ENCODE data around the gene KDM2A.
A peak's percentile ranks its signal among the peaks of the same experiment; 100 is the strongest.

KDM2A gene

GRCh38 chr11:67238894-67239782, 120.1 kb downstream of the KDM2A start:
- TF ChIP-seq, protein P1, sequence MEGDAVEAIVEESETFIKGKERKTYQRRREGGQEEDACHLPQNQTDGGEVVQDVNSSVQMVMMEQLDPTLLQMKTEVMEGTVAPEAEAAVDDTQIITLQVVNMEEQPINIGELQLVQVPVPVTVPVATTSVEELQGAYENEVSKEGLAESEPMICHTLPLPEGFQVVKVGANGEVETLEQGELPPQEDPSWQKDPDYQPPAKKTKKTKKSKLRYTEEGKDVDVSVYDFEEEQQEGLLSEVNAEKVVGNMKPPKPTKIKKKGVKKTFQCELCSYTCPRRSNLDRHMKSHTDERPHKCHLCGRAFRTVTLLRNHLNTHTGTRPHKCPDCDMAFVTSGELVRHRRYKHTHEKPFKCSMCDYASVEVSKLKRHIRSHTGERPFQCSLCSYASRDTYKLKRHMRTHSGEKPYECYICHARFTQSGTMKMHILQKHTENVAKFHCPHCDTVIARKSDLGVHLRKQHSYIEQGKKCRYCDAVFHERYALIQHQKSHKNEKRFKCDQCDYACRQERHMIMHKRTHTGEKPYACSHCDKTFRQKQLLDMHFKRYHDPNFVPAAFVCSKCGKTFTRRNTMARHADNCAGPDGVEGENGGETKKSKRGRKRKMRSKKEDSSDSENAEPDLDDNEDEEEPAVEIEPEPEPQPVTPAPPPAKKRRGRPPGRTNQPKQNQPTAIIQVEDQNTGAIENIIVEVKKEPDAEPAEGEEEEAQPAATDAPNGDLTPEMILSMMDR (IDR thresholded peaks at IDR 0.05) = no peak
- Mint-ChIP-seq H3K27ac (peak overlapping the region; percentile 98), H3K36me3 (ENCODE audit: low read depth) (peaks cover 27% of the 10 kb centered on the region), H3K4me1 (peaks cover 49% of the 10 kb centered on the region), H3K9me3 (no peaks in the 10 kb centered on the region), H3K4me3 (peak overlapping the region; percentile 99), H3K27me3 (ENCODE audit: low read depth, poor library complexity) (no peaks in the 10 kb centered on the region)
- DNase-seq = peak; percentile 12

DNA sequence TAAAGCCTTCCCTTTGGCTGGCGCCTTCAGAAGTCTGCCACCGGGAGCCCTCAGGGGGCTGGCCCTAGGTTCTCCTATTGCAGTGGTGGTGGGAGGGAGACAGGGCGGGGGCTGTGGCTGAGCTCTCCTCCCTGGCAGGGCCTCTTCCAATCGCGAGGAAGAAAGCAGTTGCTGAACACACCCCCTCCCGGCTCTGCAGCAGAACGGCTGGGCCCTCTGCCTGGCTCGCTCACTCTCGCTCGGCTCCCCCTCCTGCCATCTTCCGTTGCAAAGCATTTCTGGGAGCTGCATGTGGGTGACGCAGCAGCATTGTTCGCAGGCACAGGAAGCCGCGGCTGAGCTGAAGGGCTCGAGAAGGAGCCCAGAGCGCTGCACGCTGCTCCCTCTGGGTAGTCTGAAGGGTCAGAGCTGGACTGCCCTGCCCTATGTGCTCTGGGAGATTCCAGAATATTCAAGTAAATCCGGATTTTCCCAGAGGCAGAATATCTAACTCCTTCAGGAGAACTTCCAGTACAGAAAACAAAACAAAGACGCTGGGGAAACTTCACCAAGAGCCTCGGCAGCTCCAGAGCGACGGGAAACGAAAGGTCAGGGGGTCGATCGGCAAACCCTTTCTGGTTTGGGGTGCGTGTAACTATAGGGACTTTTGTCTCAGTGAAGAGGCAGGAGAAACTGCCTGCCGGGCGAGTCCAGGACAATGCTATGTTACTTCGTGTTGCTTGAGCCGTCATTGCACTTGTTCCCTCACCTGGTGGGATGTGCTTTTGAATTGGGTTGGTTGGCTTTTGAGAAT, 120.9 kb downstream of the KDM2A start:
- TF ChIP-seq, protein P1 (IDR thresholded peaks at IDR 0.05) = no peak
- Mint-ChIP-seq H3K36me3 (ENCODE audit: low read depth) (peaks cover 29% of the 10 kb centered on the region), H3K4me1 (peaks cover 45% of the 10 kb centered on the region), H3K27me3 (ENCODE audit: low read depth, poor library complexity) (no peaks in the 10 kb centered on the region), H3K9me3 (no peaks in the 10 kb centered on the region), H3K4me3 (peak overlapping the region; percentile 99), H3K27ac (peak overlapping the region; percentile 100)
- peak; percentile 93 for DNase-seq

DNA sequence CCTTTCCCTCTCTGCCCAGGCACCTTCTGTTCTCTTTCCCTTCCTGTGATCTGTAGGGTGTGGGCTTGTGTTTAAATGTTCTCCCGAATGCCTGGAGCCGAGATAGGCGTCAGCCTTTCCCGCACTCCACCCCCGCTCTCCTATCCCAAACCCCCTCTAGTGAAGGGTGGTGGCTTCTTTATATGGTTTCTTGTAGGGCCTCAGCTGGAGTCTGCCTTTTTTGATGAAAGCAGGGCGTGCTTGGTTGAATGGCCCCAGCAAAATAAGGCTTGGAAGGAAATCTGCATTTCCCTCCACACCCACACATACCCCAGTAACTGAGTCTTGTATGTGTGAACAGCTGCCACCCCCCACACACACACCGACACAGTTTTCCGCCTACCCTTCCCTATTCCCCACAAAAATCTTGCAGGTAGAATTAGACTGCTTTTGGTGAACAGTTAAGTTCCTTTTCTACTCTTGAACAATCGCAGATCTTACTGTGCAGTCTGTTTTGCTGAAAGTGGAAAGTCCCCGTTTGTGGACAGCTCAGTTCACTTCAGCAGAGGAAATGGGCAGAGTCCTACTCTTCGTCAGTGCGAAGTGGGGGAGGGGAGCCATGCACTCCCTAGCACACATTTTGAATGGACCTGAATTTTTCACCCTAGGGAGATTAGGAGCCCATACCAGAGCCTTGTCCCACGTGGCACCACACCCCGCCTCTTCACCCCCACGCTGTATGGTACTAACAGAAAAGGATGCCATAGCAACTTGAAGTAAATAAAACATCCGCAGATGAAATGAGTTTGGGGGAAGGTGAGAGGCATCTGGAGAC, 121.7 kb downstream of the KDM2A start:
- H3K4me3 Mint-ChIP-seq = peak overlapping the region; percentile 99
- peak overlapping the region; percentile 100 for H3K27ac Mint-ChIP-seq
- no peaks in the 10 kb centered on the region for H3K27me3 Mint-ChIP-seq (ENCODE audit: low read depth, poor library complexity)
- no peaks in the 10 kb centered on the region for H3K9me3 Mint-ChIP-seq
- TF ChIP-seq, protein P1 (IDR thresholded peaks at IDR 0.05) = no peak
- peak; percentile 55 for DNase-seq
- peaks cover 37% of the 10 kb centered on the region for H3K36me3 Mint-ChIP-seq (ENCODE audit: low read depth)
- peaks cover 45% of the 10 kb centered on the region for H3K4me1 Mint-ChIP-seq

DNA sequence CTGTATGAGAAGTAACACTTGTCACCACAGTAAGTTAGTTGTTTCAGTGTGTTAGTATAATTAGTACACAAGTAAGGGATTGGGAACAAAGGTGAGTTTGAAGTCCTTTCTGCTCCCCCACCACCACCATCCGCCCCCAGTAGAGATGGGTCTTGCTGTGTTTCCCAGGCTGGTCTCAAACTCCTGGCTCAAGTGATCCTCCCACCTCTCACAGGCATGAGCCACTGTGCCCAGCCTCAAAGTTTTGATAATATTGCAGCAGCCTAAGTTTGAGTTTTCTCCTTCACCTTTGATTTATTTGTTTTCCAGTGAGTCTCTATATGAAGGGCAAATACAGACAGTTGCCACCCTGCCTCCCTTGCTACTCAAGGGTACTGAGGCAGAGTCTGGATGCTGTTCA, 123.5 kb downstream of the KDM2A start:
- H3K9me3 Mint-ChIP-seq = no peaks in the 10 kb centered on the region
- DNase-seq = no peak
- H3K27me3 Mint-ChIP-seq (ENCODE audit: low read depth, poor library complexity) = no peaks in the 10 kb centered on the region
- TF ChIP-seq, protein P1 (IDR thresholded peaks at IDR 0.05) = no peak
- H3K27ac Mint-ChIP-seq = peak overlapping the region; percentile 28
- H3K4me3 Mint-ChIP-seq = peak overlapping the region; percentile 99
- H3K4me1 Mint-ChIP-seq = peaks cover 45% of the 10 kb centered on the region
- H3K36me3 Mint-ChIP-seq (ENCODE audit: low read depth) = peaks cover 52% of the 10 kb centered on the region

DNA sequence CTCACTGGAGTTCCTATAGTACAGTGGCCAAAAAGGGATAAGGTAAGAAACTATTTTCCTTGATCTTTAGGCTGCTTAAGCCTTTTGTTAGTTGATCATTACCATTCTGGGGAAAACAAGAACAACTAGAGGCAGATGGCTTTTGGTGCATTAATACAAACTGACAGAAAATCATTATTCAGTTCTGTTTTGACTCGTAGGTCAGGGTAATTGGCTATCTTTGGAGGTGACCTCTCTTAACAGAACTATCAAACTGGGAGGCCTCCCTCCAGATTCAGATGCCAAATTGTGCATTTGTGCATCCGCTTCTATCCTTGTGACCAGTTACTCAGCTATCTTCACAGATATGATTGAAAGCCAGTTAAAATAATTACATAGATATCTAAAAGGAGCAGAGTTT, 124.0 kb downstream of the KDM2A start:
- peaks cover 44% of the 10 kb centered on the region for H3K4me1 Mint-ChIP-seq
- H3K4me3 Mint-ChIP-seq = peak overlapping the region; percentile 99
- H3K27me3 Mint-ChIP-seq (ENCODE audit: low read depth, poor library complexity) = no peaks in the 10 kb centered on the region
- no peak overlapping the region for H3K27ac Mint-ChIP-seq
- no peaks in the 10 kb centered on the region for H3K9me3 Mint-ChIP-seq
- TF ChIP-seq, protein P1 (IDR thresholded peaks at IDR 0.05) = no peak
- DNase-seq = no peak
- H3K36me3 Mint-ChIP-seq (ENCODE audit: low read depth) = peaks cover 55% of the 10 kb centered on the region
